ENCODE measurements around the gene STXBP6.

STXBP6 gene

DNA sequence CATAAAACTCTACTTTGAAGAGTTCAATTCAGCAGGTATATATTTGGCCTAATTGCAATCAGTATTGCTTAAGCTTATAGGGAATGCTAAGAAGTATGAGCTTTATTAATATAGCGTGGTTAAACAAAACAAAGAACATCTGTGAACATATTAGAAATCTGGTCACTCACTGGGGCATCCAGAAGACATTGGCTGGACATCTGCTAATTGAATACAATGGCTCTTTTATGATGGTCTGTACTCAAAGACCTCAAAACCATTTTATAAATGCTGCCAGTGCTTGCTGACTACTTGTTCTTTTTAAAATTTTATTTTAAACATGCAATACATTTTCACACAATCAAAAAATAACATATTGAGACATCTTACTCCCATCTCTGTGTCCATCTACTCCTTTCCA is 173.0 kb downstream of the STXBP6 start:
- Histone ChIP-seq H3K36me3 (ENCODE audit: insufficient read depth, low read length) (no peaks in the 10 kb centered on the region), H3K9ac (ENCODE audit: insufficient read length) (no peak overlapping the region), H3K27ac (no peak overlapping the region), H3K4me3 (no peak overlapping the region), H3K9me3 (ENCODE audit: low read depth, low read length) (no peaks in the 10 kb centered on the region)
- no peak for DNase-seq (ENCODE audit: low read depth, low spot score)
- TF ChIP-seq EZH2 (IDR thresholded peaks at IDR 0.05) (no peak), POLR2AphosphoS5 (IDR thresholded peaks at IDR 0.05; ENCODE audit: borderline replicate concordance, low read depth, low read length) (no peak), FOXP2 (optimal IDR thresholded peaks at IDR 0.05; ENCODE audit: control extremely low read depth, extremely low read length, insufficient read depth) (no peak)

- no peak for DNase-seq (ENCODE audit: low read depth, low spot score)
- H3K9ac ChIP-seq (ENCODE audit: insufficient read length) = no peak overlapping the region
- TF ChIP-seq POLR2AphosphoS5 (IDR thresholded peaks at IDR 0.05; ENCODE audit: borderline replicate concordance, low read depth, low read length) (no peak), EZH2 (IDR thresholded peaks at IDR 0.05) (no peak), FOXP2 (optimal IDR thresholded peaks at IDR 0.05; ENCODE audit: control extremely low read depth, extremely low read length, insufficient read depth) (no peak)
- H3K4me3 ChIP-seq = no peak overlapping the region
- H3K27ac ChIP-seq = no peak overlapping the region
- H3K36me3 ChIP-seq (ENCODE audit: insufficient read depth, low read length) = no peaks in the 10 kb centered on the region
- H3K9me3 ChIP-seq (ENCODE audit: low read depth, low read length) = no peaks in the 10 kb centered on the region
Measured at GRCh38 chr14:24875991-24876878, 173.7 kb downstream of the STXBP6 start.

GRCh38 chr14:24875203-24875838 is 174.6 kb downstream of the STXBP6 start:
- H3K9me3 ChIP-seq (ENCODE audit: low read depth, low read length) = no peaks in the 10 kb centered on the region
- no peak for DNase-seq (ENCODE audit: low read depth, low spot score)
- H3K4me3 ChIP-seq = no peak overlapping the region
- no peak overlapping the region for H3K9ac ChIP-seq (ENCODE audit: insufficient read length)
- no peak overlapping the region for H3K27ac ChIP-seq
- TF ChIP-seq POLR2AphosphoS5 (IDR thresholded peaks at IDR 0.05; ENCODE audit: borderline replicate concordance, low read depth, low read length) (no peak), FOXP2 (optimal IDR thresholded peaks at IDR 0.05; ENCODE audit: control extremely low read depth, extremely low read length, insufficient read depth) (no peak), EZH2 (IDR thresholded peaks at IDR 0.05) (no peak)
- H3K36me3 ChIP-seq (ENCODE audit: insufficient read depth, low read length) = no peaks in the 10 kb centered on the region

DNA sequence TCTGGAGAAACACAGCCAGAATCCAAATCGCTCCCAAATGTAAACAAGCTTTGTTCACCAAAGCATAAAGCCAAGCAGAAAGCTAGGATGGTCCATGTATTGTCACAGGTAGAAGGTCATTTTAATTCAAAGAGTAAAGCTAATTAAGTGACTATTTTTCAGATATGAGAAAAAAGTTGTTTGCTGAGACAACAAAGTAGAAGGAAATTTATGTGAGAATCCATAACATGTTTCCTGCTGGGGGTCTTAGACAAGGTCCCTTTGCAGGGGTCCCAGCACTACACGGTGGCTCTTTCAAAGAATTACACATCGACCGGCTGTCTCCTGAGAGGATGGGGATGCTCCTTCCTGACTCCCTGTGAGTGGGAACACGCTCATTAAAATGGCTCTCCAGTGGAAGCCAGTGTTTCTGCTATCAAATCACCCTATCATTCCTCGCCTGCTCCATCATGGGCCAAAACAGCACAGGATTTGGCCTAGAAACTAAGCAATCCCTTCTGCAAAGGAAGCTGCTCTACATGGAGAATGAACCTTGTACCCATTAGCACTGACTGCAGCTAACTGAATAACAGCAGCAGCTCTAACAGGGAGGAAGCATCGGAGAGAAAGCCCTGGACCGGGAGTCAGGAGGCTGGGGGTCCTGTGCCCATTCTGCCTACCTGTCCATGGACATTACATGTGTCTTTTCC is 175.3 kb downstream of the STXBP6 start:
- Histone ChIP-seq H3K9me3 (ENCODE audit: low read depth, low read length) (no peaks in the 10 kb centered on the region), H3K9ac (ENCODE audit: insufficient read length) (no peak overlapping the region), H3K4me3 (no peak overlapping the region), H3K27ac (no peak overlapping the region), H3K36me3 (ENCODE audit: insufficient read depth, low read length) (no peaks in the 10 kb centered on the region)
- no peak for DNase-seq (ENCODE audit: low read depth, low spot score)
- TF ChIP-seq POLR2AphosphoS5 (IDR thresholded peaks at IDR 0.05; ENCODE audit: borderline replicate concordance, low read depth, low read length) = no peak
- TF ChIP-seq FOXP2 (optimal IDR thresholded peaks at IDR 0.05; ENCODE audit: control extremely low read depth, extremely low read length, insufficient read depth) = no peak
- TF ChIP-seq EZH2 (IDR thresholded peaks at IDR 0.05) = no peak

DNA sequence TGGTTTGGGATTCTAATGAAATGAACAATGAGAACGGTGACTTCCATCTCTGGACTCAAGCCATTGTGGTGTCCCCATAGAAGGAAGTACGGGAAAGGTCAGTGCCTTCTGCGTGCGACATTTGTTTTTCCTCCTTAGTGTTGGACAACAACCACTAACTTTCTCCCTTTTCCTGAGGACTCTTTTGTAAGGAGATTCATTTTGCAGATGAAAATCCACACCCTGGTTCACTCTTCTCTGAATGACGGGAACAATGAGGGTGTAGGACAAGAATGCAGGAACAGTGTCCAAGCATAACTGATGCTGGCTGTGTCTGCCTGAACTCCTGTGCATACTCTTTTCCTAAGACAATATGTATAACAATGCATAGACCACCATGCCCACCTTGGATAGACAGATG is 176.4 kb downstream of the STXBP6 start:
- H3K36me3 ChIP-seq (ENCODE audit: insufficient read depth, low read length) = no peaks in the 10 kb centered on the region
- H3K4me3 ChIP-seq = no peak overlapping the region
- no peak overlapping the region for H3K9ac ChIP-seq (ENCODE audit: insufficient read length)
- no peak overlapping the region for H3K27ac ChIP-seq
- no peaks in the 10 kb centered on the region for H3K9me3 ChIP-seq (ENCODE audit: low read depth, low read length)
- no peak for DNase-seq (ENCODE audit: low read depth, low spot score)
- TF ChIP-seq POLR2AphosphoS5 (IDR thresholded peaks at IDR 0.05; ENCODE audit: borderline replicate concordance, low read depth, low read length) (no peak), EZH2 (IDR thresholded peaks at IDR 0.05) (no peak), FOXP2 (optimal IDR thresholded peaks at IDR 0.05; ENCODE audit: control extremely low read depth, extremely low read length, insufficient read depth) (no peak)

DNA sequence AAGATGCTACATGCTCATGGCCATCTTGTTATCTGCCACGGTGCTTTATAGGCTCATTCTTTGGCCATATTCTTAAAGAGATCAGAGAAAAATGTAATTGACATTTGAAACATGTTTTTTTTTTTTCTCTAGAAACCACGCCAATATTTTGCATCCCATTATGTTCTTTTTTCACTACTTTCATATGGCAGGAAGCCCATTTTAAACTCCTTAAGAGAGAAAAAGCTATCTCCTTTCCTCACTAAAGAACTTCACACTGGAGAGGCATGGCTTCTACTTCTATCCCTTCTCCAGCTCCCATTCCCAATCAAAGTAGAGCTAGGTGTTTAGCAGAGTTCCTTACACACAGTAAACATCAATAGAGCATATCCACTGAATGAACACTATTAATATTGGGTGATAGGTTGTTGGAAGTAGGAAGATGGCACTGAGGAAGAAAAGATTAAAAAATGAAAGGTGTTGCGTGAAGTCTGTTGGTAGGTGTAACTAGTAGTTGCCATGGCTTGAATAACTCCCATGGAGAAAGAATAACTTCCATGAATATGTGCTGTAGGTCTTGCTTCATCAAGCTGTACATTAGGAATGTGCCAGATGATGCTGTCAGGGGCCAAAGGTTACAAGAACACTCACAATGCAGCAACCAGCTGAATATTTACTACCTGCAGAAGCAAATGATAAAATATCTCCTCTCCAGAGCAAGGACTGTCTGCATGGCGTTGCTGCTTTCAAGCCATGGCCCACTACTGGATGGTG is 178.8 kb downstream of the STXBP6 start:
- no peak for TF ChIP-seq EZH2 (IDR thresholded peaks at IDR 0.05)
- no peak for DNase-seq (ENCODE audit: low read depth, low spot score)
- no peak overlapping the region for H3K9ac ChIP-seq (ENCODE audit: insufficient read length)
- no peak overlapping the region for H3K27ac ChIP-seq
- H3K4me3 ChIP-seq = no peak overlapping the region
- H3K36me3 ChIP-seq (ENCODE audit: insufficient read depth, low read length) = no peaks in the 10 kb centered on the region
- no peaks in the 10 kb centered on the region for H3K9me3 ChIP-seq (ENCODE audit: low read depth, low read length)

GRCh38 chr14:24868389-24868788 is 181.6 kb downstream of the STXBP6 start:
- no peak overlapping the region for H3K9ac ChIP-seq (ENCODE audit: insufficient read length)
- no peak overlapping the region for H3K4me3 ChIP-seq
- H3K9me3 ChIP-seq (ENCODE audit: low read depth, low read length) = no peaks in the 10 kb centered on the region
- TF ChIP-seq FOXP2 (optimal IDR thresholded peaks at IDR 0.05; ENCODE audit: control extremely low read depth, extremely low read length, insufficient read depth) = no peak
- no peak for TF ChIP-seq POLR2AphosphoS5 (IDR thresholded peaks at IDR 0.05; ENCODE audit: borderline replicate concordance, low read depth, low read length)
- TF ChIP-seq EZH2 (IDR thresholded peaks at IDR 0.05) = no peak
- no peaks in the 10 kb centered on the region for H3K36me3 ChIP-seq (ENCODE audit: insufficient read depth, low read length)
- no peak for DNase-seq (ENCODE audit: low read depth, low spot score)
- no peak overlapping the region for H3K27ac ChIP-seq
